ENCODE results near the gene KCNJ15. TPM values are rescaled to one million over a fixed set of nuclear protein-coding genes. Genes with fewer than 3 reads are reported as not detected.
"Not testable (repeated sequence)": the region's sequence is repeated elsewhere in the genome, so short reads cannot be mapped to it uniquely, and the experiment has no call there.

The KCNJ15 gene
- 0.04 and 0.13 TPM in 2 replicates for total RNA-seq

GRCh38 chr21:38256599-38257302 lies at the start of gene KCNJ15:
TSS of gene KCNJ15 (plus strand) at chr21:38256991. CDS start at chr21:38299262, 42,271 bp downstream.
- DNase-seq (ENCODE audit: low read depth, low spot score), result no peak

DNA sequence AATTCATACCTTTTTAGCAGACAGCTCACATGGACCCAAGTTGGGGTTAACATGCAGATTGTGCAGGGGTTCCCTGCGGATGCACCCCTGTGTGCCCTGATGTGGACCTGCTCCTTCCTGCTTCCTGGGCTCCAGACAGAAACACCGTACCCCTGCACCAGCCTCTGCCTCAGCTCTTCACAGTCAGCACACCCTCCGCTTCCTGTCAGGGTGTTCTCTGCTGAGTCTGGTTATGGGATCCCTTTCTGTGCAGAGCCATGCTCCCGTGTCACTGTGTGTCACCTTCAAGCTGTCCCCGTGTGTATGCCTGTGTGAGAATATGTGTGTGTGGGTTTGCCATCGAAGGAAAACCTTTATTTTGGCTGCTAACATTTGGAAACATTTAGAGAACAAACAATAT lies 48.7 kb upstream of the KCNJ15 start:
- DNase-seq (ENCODE audit: low read depth, low spot score), result no peak

GRCh38 chr21:38211321-38211720 lies 45.5 kb upstream of the KCNJ15 start:
- DNase-seq (ENCODE audit: low read depth, low spot score), result no peak

GRCh38 chr21:38212706-38213105 lies 44.1 kb upstream of the KCNJ15 start:
- DNase-seq (ENCODE audit: low read depth, low spot score), result no peak

GRCh38 chr21:38219049-38219628 lies 37.7 kb upstream of the KCNJ15 start:
- peak; percentile 26 for DNase-seq (ENCODE audit: low read depth, low spot score)

GRCh38 chr21:38220270-38220737 lies 36.5 kb upstream of the KCNJ15 start:
- DNase-seq (ENCODE audit: low read depth, low spot score), result no peak

GRCh38 chr21:38221594-38221993 lies 35.2 kb upstream of the KCNJ15 start:
- DNase-seq (ENCODE audit: low read depth, low spot score), result no peak

GRCh38 chr21:38223893-38224540 lies 32.8 kb upstream of the KCNJ15 start:
- no peak for DNase-seq (ENCODE audit: low read depth, low spot score)

GRCh38 chr21:38227401-38227800 lies 29.4 kb upstream of the KCNJ15 start:
- DNase-seq (ENCODE audit: low read depth, low spot score), result no peak

GRCh38 chr21:38228115-38228514 lies 28.7 kb upstream of the KCNJ15 start:
- DNase-seq (ENCODE audit: low read depth, low spot score), result no peak

DNA sequence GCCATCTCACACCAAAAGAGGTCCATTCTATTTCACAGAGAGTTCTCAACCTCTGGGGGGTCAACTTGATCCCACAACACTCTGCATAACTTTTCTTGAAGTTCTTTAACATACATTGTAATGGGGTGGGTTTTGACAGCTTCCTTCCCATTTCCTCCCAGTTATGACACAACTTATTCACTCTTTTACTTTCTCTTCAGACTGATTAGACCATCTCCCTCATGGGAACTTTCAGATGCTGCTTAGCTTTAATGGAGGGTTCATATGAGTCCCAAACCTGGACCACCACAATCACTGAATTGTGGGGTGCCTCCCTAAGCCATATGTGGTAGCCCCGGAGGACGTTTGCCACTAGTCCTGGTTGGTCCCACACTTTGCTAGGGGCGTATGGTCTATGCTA lies 28.3 kb upstream of the KCNJ15 start:
- no peak for DNase-seq (ENCODE audit: low read depth, low spot score)

GRCh38 chr21:38229260-38229877 lies 27.4 kb upstream of the KCNJ15 start:
- DNase-seq (ENCODE audit: low read depth, low spot score), result no peak

DNA sequence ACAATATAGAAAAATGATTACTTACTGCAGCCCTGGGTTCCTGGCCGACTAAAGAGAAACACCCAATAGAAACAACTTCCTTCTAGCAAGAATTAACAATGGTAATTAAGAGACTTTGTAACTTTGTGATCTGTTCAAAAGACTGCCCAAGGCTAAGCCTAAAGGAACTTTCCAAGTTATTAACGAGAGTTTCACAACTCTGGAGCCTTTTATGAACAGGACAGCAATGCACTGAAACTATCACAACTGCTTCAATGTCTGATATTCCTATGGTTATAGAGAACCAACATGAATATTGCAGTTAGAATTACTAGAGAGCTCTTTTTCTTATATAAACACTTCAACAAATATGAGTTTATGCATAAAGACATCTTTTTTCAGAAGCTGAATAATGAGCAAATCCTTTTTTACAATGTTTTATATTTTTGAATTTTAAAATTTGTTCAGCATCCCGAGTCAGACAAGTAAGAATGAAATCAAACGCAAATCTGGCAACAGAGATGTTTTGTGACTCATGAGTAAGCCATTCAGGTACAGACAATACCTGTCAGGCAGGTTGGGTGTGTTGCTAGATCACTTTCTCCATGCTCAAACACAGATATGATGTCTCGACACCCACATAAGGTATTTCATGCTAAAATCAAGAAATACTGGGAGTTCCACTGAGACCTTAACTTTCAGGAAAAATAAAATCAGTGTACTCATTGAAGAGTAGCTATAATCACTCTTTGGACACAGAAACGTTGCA lies 22.2 kb upstream of the KCNJ15 start:
- no peak for DNase-seq (ENCODE audit: low read depth, low spot score)

DNA sequence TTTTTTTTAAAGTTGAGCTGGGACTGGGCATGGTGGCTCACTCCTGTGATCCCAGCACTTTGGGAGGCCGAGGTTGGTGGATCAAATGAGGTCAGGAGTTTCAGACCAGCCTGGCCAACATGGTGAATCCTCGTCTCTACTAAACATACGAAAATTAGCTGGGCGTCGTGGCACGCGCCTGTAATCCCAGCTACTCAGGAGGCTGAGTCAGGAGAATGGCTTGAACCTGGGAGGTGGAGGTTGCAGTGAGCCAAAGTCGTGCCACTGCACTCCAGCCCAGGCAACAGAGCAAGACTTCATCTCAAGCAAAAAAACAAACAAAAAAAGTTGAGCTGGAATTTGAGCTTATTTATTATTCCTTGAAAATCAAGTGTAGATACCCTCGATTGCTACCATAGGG lies 21.5 kb upstream of the KCNJ15 start:
- DNase-seq (ENCODE audit: low read depth, low spot score), result not testable (repeated sequence)

DNA sequence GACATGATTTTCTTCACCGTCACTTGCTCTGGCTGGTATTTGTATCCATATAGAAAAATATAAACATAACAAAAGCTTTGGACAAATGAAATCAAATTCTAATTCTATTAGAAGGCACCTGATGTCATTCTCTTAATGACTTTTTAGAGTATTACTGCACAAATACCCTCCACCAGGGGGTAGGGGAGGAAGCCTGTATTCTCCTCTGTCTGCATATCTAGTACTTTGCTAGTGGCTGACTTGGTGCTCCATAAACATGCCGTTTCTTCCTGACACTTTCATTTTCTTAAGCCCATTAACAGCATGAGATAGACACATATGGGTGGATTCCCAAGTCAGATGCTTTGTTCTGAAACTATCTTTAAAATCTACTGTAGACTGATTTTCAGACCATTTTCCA lies 20.6 kb upstream of the KCNJ15 start:
- no peak for DNase-seq (ENCODE audit: low read depth, low spot score)

DNA sequence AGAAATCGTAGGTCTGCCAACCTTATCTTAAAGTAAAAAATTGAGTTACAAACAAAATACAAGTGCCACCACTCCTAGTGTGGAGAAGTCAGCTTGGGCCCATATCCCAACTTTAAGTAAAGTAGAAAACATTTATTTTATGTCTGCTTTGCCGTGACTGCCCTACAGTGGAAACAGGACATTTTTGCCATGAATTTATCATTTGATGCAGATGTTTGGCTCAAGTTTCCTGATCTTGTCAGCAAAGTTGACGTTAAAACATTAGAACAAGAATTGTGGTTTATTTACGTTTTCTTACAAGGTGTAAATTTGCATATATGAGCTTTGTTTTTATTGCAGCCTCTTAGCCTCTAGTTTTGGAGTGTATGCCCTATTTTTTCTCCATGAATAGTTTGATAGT lies 17.1 kb upstream of the KCNJ15 start:
- no peak for DNase-seq (ENCODE audit: low read depth, low spot score)

DNA sequence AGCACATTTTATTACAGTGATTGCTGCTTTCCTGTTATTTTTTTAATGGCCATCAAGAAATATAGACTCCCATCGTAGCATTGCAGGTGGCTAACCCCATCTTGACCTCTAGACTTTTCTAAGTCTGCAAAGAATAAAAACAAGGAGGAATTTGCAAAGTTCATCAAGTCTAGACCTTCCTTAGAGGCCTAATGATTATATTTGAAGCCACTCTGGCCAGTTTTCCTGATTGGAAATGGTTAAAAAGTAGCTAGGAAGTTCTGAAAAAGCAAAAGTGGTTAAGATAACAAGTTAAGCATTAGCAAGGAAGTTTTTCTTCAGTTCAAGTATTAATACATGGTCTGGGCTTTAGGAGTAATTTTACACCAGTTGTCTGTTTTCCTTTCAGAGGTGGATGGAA lies 16.7 kb upstream of the KCNJ15 start:
- DNase-seq (ENCODE audit: low read depth, low spot score), result no peak

GRCh38 chr21:38241029-38241740 lies 15.6 kb upstream of the KCNJ15 start:
- no peak for DNase-seq (ENCODE audit: low read depth, low spot score)

DNA sequence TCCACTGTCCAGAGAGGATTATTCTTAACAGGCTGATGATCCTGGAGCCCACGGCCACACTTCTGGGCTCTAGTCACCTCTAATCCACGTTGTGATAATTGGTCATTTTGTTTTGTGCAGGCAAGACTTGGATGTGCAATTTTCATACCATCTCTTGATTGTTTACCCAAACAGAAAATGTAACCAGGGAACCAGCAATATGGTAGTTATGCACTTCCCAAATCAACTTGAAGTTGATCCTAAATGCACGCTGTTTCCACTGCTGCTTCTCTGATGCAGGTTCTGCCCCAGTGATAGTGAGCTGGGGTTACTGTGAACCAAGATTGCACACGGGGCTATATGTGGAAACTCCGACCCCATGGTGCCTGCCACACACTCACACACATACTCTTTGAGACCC lies 14.7 kb upstream of the KCNJ15 start:
- DNase-seq (ENCODE audit: low read depth, low spot score), result no peak

- DNase-seq (ENCODE audit: low read depth, low spot score), result no peak
Measured at GRCh38 chr21:38243732-38244406, 12.9 kb upstream of the KCNJ15 start.
